Heart left ventricle (tissue), 13 donors: ENCODE data around the gene PHAF1.

Source experiments
- CTCF ChIP-seq, 12 donors: fragments of 200-600 bp; sonication (generic) in 4 of 12; IDR thresholded peaks; one replicate each; pipeline versions ENCODE4 v1.5.0 to v1.8.0; 2018 to 2022; ENCODE audit warnings: antibody characterized with exemption in 12 of 12, mild to moderate bottlenecking in 5 of 12
- POLR2A ChIP-seq, 2 donors: fragments of 450-650 bp; IDR thresholded peaks; one replicate each; pipeline ENCODE4 v1.6.1; 2017; ENCODE audit warnings: antibody characterized with exemption in 2 of 2, mild to moderate bottlenecking in 2 of 2, moderate library complexity in 2 of 2
- donor health status: ischemic (EF 13 %, LVEDD 7.1; RV severe dilation, severe dysfunction).
- donor health status: DM: no; HTN: yes; CAD: no.
- donor health status: DM: no; HTN: no; CAD: no.
- donor health status: ischemic (EF 25% LVEDD 6.9; RV normal size, moderate dysfunction).
- donor health status: ischemic (EF 25% LVEDD 5.7; RV mildly dilated, moderate dysfunction).
- donor health status: ischemic (EF 35%, LVEDD 5.7; RV mildly dilated, moderate dysfunction).
- donor health status: nonischemic (EF 11% LVEDD 7.7; RV severe dilation, severe dysfunction).
- donor health status: DM: yes; HTN: yes; CAD: no.
- donor health status: PGD.
- donor health status: ischemic (EF 29% LVEDD 5.4; RV normal size, mild dysfunction).
- donor health status: nonischemic (EF 23%, LVEDD 6.1; RV moderate dilation, normal function).

DNA sequence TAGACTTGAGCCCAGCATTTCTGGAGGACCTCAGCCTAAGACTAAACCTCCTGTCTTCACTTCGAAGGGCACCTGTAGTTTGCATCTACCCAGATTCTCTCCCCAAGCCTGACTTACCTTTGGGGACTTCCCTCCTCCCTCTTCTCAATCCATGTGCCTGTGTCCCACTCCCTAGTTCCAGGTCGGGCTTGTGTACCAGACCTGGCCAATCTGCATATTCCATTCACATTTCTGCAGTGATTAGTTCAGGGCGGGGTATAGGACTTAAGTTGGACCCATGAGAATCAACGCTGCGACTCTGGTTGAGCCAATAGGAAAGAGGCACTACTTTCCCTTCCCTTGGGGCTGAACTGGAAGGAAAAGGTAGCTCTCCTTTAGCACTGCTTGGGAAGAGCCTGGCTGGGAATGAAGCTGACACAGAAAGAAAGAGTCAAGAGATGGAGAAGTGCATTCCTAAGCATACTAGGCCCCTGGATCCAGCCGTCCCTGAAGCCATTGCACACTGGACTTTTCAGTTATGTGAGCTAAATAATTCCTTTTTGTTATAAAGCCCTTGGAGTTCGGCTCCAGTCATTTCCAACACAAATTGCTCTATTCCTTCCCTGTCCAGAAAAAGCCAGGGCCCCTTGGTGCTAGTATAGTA lies 47.5 kb downstream of the PHAF1 start:
- TF ChIP-seq CTCF (IDR thresholded peaks at IDR 0.05) (no peak), POLR2A (IDR thresholded peaks at IDR 0.05) (no peak)
